Colonic mucosa (tissue), 4 donors: Measurements from ENCODE around the gene FHAD1. TPM values are rescaled to one million over a fixed set of nuclear protein-coding genes. Genes with fewer than 3 reads are reported as not detected.
A peak's percentile ranks its signal among the peaks of the same experiment; 100 is the strongest.

Experiments used
- DNase-seq: peaks from one replicate; pipeline ENCODE4 v3.0.0-alpha.2; 2020
- H3K27ac ChIP-seq: fragments of 200-600 bp; one replicate; pipeline ENCODE4 v1.8.0; 2021
- H3K27me3 ChIP-seq: fragments of 200-600 bp; one replicate; pipeline ENCODE4 v1.8.0; 2021
- H3K36me3 ChIP-seq: fragments of 200-600 bp; one replicate; pipeline ENCODE4 v1.8.0; 2021
- H3K4me1 ChIP-seq: fragments of 200-600 bp; one replicate; pipeline ENCODE4 v1.8.0; 2021; ENCODE audit warnings: mild to moderate bottlenecking
- H3K4me3 ChIP-seq: fragments of 200-600 bp; one replicate; pipeline ENCODE4 v1.8.0; 2021
- H3K9ac ChIP-seq, 2 donors: one replicate each; pipeline ENCODE4 v1.7.0; 2013; ENCODE audit warnings: control low read depth in 2 of 2, low read depth in 2 of 2, low read length in 2 of 2
- H3K9me3 ChIP-seq: fragments of 200-600 bp; one replicate; pipeline ENCODE4 v1.8.0; 2021
- intact Hi-C: fragments of 100-400 bp; cut with DNase I; formaldehyde crosslinking; loops from one replicate; pipeline ENCODE4 v1.14.1; 2022
- total RNA-seq, 2 donors: library from RNA; stranded (reverse); fragmentation: NEBNext Ultra II Directional in 1 of 2; extraction: Animal tissue kit (Norgen Biotek cat#: 25700) in 1 of 2; gene quantifications; one replicate each; pipeline ENCODE4 v1.2.1, GENCODE V29; 2021
- TF ChIP-seq, protein P1 (sequence below): fragments of 200-600 bp; IDR thresholded peaks from one replicate; pipeline ENCODE4 v1.8.0; 2022; ENCODE audit warnings: antibody characterized with exemption, mild to moderate bottlenecking
- donor health status: healthy.
- donor health status: DM: no; HTN: no; CAD: no.
- donor health status: DM: no; HTN: no; CAD: no.

FHAD1 gene
- total RNA-seq, 2 donors from 2014 or later, result 1.5 to 1.8 TPM

DNA sequence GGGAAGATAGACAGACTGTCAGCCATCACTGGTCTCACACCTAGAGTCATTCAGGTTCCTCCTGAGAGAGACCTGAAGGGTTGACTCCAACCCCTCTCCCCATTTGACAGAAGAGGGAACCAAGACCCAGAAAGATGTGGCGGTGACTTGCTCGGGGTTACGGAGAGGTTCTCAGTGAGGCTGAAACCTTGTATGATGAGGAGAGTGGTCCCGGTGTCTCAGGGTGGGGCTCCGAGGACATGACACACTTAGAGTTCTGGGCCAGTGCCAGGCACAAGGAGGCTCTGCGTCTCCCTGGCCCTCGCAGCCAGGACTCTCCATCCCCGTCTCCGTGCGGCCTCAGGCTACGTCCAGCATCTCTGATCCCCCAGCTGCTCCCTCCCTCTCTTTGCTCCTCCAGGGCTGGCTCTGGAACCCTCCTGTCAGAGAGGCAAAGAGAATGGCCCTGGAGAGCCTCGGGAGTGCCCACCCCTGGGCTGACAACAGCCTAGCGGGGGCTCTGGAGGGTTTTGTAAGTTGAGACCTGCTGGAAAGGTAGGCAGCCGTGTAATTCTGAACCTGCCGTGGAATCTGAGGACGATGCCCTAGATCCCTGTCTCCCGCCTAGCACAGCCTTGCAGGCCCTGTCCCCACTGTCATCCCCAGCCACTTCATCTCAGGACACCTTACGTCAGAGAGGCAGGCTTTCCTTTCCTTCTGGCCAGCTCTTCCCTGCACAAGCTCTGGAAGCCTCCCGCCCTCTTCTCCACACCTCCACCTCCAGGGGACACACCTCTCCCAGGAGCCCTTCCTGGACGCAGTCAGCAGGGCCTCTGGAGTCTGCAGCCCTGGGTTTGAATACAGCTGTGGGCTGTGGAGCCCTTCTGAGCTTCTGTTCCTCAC lies 166.8 kb downstream of the FHAD1 start:
- H3K9ac ChIP-seq, result peak overlapping the region; percentile 69 to 100
- intact Hi-C loops, result no loop called here
- H3K27me3 ChIP-seq, result no peaks in the 10 kb centered on the region
- TF ChIP-seq, protein P1, sequence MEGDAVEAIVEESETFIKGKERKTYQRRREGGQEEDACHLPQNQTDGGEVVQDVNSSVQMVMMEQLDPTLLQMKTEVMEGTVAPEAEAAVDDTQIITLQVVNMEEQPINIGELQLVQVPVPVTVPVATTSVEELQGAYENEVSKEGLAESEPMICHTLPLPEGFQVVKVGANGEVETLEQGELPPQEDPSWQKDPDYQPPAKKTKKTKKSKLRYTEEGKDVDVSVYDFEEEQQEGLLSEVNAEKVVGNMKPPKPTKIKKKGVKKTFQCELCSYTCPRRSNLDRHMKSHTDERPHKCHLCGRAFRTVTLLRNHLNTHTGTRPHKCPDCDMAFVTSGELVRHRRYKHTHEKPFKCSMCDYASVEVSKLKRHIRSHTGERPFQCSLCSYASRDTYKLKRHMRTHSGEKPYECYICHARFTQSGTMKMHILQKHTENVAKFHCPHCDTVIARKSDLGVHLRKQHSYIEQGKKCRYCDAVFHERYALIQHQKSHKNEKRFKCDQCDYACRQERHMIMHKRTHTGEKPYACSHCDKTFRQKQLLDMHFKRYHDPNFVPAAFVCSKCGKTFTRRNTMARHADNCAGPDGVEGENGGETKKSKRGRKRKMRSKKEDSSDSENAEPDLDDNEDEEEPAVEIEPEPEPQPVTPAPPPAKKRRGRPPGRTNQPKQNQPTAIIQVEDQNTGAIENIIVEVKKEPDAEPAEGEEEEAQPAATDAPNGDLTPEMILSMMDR, result no peak
- peak overlapping the region; percentile 76 for H3K27ac ChIP-seq
- H3K4me3 ChIP-seq, result no peak overlapping the region
- no peaks in the 10 kb centered on the region for H3K36me3 ChIP-seq
- H3K4me1 ChIP-seq, result peaks cover 48% of the 10 kb centered on the region
- DNase-seq, result peak; percentile 75
- H3K9me3 ChIP-seq, result no peaks in the 10 kb centered on the region

DNA sequence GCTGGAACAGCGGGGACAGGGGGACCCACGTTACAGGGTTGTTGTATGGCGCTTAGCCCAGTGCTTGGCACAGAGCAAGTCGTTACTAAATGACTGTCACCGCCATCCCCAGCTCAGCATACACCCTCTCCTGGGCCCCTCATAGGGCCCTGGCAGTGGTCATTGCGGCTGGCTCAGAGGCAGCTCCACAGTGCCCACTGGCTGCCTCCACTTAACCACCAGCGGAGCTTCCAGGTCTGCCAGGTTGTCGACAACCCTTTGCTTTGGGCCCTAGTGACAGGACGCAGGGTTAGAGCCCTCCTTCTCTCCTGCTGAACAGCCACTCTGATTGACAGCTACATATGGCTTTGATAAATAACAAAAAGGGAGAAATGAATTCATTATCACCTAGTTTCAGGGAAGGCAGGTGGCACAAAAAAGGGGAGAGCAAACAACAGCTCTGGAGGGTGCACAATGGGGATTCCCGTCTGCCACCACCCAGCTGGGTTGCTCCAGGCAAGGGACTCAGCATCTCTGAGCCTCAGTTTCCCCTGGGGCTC lies 167.5 kb downstream of the FHAD1 start:
- Histone ChIP-seq H3K36me3 (no peaks in the 10 kb centered on the region), H3K4me1 (peaks cover 54% of the 10 kb centered on the region), H3K9me3 (no peaks in the 10 kb centered on the region), H3K9ac (peak overlapping the region in 1 of 2 donors; percentile 100), H3K27me3 (no peaks in the 10 kb centered on the region), H3K27ac (peak overlapping the region; percentile 76), H3K4me3 (no peak overlapping the region)
- intact Hi-C loops, result no loop called here
- no peak for DNase-seq
- TF ChIP-seq, protein P1, result no peak

DNA sequence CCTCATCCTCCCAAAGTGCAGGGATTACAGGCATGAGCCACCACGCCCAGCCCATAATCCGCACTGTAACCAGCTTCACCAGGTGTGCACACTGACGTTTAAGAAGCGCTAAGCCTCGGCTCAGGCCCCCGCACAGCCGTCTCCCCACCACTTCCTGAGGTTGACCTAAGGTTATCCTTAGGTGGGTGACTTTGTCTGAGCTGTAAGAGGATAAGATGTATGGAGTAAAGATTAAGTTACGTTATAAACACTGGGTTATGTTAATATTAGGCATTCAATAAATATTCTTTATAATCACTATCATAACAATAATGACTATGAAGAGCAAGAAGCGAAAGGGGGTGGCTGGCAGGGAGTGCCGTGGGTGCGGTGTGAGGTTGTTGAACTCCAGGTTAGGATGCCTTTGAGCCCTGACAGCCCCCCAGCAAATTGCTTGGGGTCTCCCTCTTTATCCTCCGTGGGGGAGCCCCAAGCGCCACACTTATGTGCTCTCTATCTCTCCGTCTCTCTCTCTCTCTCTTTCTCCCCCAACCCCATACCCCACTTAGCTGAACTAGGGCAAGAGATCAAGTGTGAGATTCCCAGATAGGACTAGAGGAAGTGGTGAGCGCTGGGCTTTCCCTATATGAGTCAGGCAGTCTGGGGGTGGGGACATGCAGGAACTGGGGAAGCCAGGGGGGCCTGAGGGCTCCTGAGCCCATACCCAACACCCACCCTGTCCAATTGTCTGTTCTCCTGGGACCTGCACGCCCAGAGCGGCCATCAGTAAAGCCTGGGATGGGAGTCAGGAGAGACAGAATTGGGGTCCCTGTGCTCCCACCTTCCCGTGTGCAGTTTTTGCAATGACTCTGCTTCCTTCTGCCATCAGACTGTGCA lies 170.3 kb downstream of the FHAD1 start:
- Histone ChIP-seq H3K4me3 (no peak overlapping the region), H3K9ac (peak overlapping the region; percentile 33 to 81), H3K27ac (peak overlapping the region; percentile 76), H3K36me3 (no peaks in the 10 kb centered on the region), H3K4me1 (peaks cover 56% of the 10 kb centered on the region), H3K9me3 (no peaks in the 10 kb centered on the region), H3K27me3 (no peaks in the 10 kb centered on the region)
- TF ChIP-seq, protein P1, result no peak
- DNase-seq, result peak; percentile 83
- intact Hi-C loops, result no loop called here

DNA sequence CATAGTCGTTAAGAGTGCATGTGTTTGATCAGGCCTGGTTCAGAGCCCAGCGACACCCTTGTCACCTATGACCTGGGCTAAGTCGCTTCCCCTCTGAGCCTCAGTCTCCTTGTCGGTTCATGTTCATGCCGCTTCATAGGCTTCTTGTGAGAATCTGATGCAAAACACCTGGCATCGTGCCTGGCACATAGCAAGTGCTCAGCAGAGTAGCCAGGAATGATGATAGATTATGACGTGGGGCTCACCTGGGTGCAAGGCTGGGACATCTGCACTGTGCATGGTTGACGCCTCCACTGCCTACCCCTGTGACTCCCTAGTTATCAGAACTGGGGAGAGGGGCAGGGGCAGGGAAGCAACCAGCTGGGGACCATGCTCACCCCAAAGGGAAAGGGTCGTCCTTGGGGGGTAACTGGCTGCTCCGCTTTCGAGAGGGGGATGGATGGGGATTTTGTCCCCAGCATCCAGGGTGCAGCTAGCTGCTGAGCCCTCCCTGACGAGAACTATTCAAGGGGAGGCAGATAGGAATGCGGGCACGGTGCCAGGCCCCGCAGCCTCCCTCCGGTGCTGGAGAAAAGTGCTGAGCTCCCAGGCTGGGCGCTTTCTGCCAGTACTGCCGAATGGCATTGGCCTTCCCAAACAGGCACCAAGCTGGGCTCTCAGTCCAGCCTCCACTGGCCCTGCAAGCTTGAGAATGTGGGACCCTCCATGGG lies 171.9 kb downstream of the FHAD1 start:
- H3K27me3 ChIP-seq, result no peaks in the 10 kb centered on the region
- no peak overlapping the region for H3K27ac ChIP-seq
- H3K9ac ChIP-seq, result peak overlapping the region in 1 of 2 donors; percentile 76
- H3K4me3 ChIP-seq, result no peak overlapping the region
- intact Hi-C loops, result no loop called here
- no peaks in the 10 kb centered on the region for H3K36me3 ChIP-seq
- DNase-seq, result peak; percentile 63
- H3K9me3 ChIP-seq, result no peaks in the 10 kb centered on the region
- peaks cover 55% of the 10 kb centered on the region for H3K4me1 ChIP-seq
- TF ChIP-seq, protein P1, result no peak
